HCT116 (cell line): Measurements from ENCODE around the gene MALL. TPM values are rescaled to one million over a fixed set of nuclear protein-coding genes. Genes with fewer than 3 reads are reported as not detected.

Experiments
- ATAC-seq: fragments of 200-7000 bp; cut with Tn5 transposase; 2 replicates; pipeline ENCODE4 v1.9.1; 2020; ENCODE audit warnings: mild to moderate bottlenecking, moderate library complexity
- BruUV-seq: library from RNA; stranded (reverse); fragments of 400-500 nt; replicated peaks from 2 replicates; lab custom pipeline; 2021; lab: Mats Ljungman, UMichigan
- CTCF ChIA-PET: fragments of 300-600 bp; sonication (Branson Sonifier 250); formaldehyde crosslinking; loops from one replicate; lab custom pipeline; 2021; ENCODE audit warnings: antibody characterized with exemption; lab: Charles Lee
- POLR2A ChIA-PET: fragments of 300-600, 350-600 bp; sonication (Branson Sonifier 250); formaldehyde crosslinking; loops from one replicate; lab custom pipeline; 2021; ENCODE audit warnings: antibody characterized with exemption; lab: Charles Lee
- RAD21 ChIA-PET, 2 experiments: fragments of 300-600 bp; sonication (Branson Sonifier 250); formaldehyde crosslinking; loops; one replicate each; lab custom pipeline; 2023; ENCODE audit warnings: low total read pairs in 2 of 2; ENCODE audit not compliant: uncharacterized antibody in 2 of 2, unreplicated experiment in 2 of 2, low non-redundant PET in 1 of 2; lab: Charles Lee
- DNase-seq: peaks from one replicate; pipeline ENCODE4 v3.0.0-alpha.2; 2010; ENCODE audit warnings: low read depth, low spot score
- H2AFZ ChIP-seq: fragments of 200-600 bp; shearing (Covaris generic), sonication (generic); 2 replicates; pipeline ENCODE4 v1.6.1; 2017; ENCODE audit warnings: low read depth, mixed run types, mixed read lengths, antibody characterized with exemption, low read length; ENCODE audit not compliant: poor library complexity, severe bottlenecking
- H3K27ac ChIP-seq: 2 replicates; pipeline ENCODE4 v1.5.1; 2012; ENCODE audit warnings: low read depth, low read length
- H3K27me3 ChIP-seq: fragments of 200-600 bp; sonication (generic); 2 replicates; pipeline ENCODE4 v1.6.1; 2016; ENCODE audit warnings: mixed run types, low read length, mixed read lengths; ENCODE audit not compliant: insufficient read depth
- H3K36me3 ChIP-seq, 2 experiments: fragments of 200-500 bp in 1 of 2; fragments of 200-600 bp in 1 of 2; sonication (Bioruptor generic) in 1 of 2; sonication (generic) in 1 of 2; 2 replicates each; pipeline versions ENCODE4 v1.5.1 to v1.6.1; 2014 to 2016; ENCODE audit warnings: low read length in 2 of 2, inconsistent platforms in 1 of 2, mixed read lengths in 1 of 2, mixed run types in 1 of 2; ENCODE audit not compliant: insufficient read depth in 2 of 2, control insufficient read depth in 1 of 2
- H3K4me1 ChIP-seq, 2 experiments: fragments of 200-600 bp in 1 of 2; sonication (generic) in 1 of 2; 2 replicates each; pipeline versions ENCODE4 v1.5.1 to v1.6.1; 2012 to 2017; ENCODE audit warnings: low read length in 2 of 2, inconsistent platforms in 1 of 2, mild to moderate bottlenecking in 1 of 2, mixed read lengths in 1 of 2, mixed run types in 1 of 2, moderate library complexity in 1 of 2; ENCODE audit not compliant: insufficient read depth in 2 of 2, control insufficient read depth in 1 of 2
- H3K4me2 ChIP-seq: fragments of 200-600 bp; sonication (generic); 2 replicates; pipeline ENCODE4 v1.6.1; 2017; ENCODE audit warnings: mixed run types, low read length, mixed read lengths
- H3K4me3 ChIP-seq, 2 experiments: fragments of 200-600 bp in 1 of 2; sonication (generic) in 1 of 2; replicated peaks in 1 of 2; 2 replicates each; pipeline ENCODE4 v1.5.1; 2011 to 2016; ENCODE audit warnings: low read length in 2 of 2, control low read depth in 1 of 2, low read depth in 1 of 2, mild to moderate bottlenecking in 1 of 2, mixed read lengths in 1 of 2, mixed run types in 1 of 2
- H3K79me2 ChIP-seq: fragments of 200-600 bp; sonication (generic); 2 replicates; pipeline ENCODE4 v1.6.1; 2017; ENCODE audit warnings: mild to moderate bottlenecking, mixed run types, low read length, moderate library complexity, mixed read lengths; ENCODE audit not compliant: insufficient read depth
- H3K9ac ChIP-seq: fragments of 200-600 bp; sonication (generic); 2 replicates; pipeline ENCODE4 v1.6.1; 2016; ENCODE audit warnings: low read length, mixed read lengths
- H3K9me2 ChIP-seq: fragments of 200-600 bp; sonication (generic), shearing (Covaris generic); 2 replicates; pipeline ENCODE4 v1.6.1; 2017; ENCODE audit warnings: mixed run types, mild to moderate bottlenecking, moderate library complexity; ENCODE audit not compliant: insufficient read depth
- H3K9me3 ChIP-seq, 2 experiments: fragments of 200-500 bp in 1 of 2; fragments of 200-600 bp in 1 of 2; sonication (Bioruptor generic) in 1 of 2; sonication (generic) in 1 of 2; 2 replicates each; pipeline ENCODE4 v1.6.1; 2014 to 2017; ENCODE audit warnings: low read length in 2 of 2, mixed read lengths in 2 of 2, inconsistent platforms in 1 of 2, low read depth in 1 of 2, mild to moderate bottlenecking in 1 of 2, mixed run types in 1 of 2, moderate library complexity in 1 of 2; ENCODE audit not compliant: control insufficient read depth in 1 of 2, insufficient read depth in 1 of 2
- H4K20me1 ChIP-seq: fragments of 200-600 bp; sonication (generic), shearing (Covaris generic); 2 replicates; pipeline ENCODE4 v1.6.1; 2017; ENCODE audit warnings: mixed run types, mild to moderate bottlenecking, moderate library complexity; ENCODE audit not compliant: insufficient read depth
- CBX3 ChIP-seq: IDR thresholded peaks from 2 replicates; pipeline ENCODE4 v1.6.1; 2012; ENCODE audit warnings: low read depth
- EGR1 ChIP-seq: IDR thresholded peaks from 2 replicates; pipeline ENCODE4 v1.6.1; 2012; ENCODE audit warnings: low read depth
- ELF1 ChIP-seq: IDR thresholded peaks from 2 replicates; pipeline ENCODE4 v1.6.1; 2012; ENCODE audit warnings: low read depth, borderline replicate concordance
- EZH2 ChIP-seq: fragments of 200-600 bp; sonication (generic); IDR thresholded peaks from 2 replicates; pipeline ENCODE4 v1.6.1; 2017; ENCODE audit warnings: antibody characterized with exemption, mixed run types
- EZH2phosphoT487 ChIP-seq: fragments of 200-600 bp; IDR thresholded peaks from 2 replicates; pipeline ENCODE4 v1.6.1; 2018; ENCODE audit warnings: antibody characterized with exemption, borderline replicate concordance
- POLR2AphosphoS5 ChIP-seq: IDR thresholded peaks from 2 replicates; pipeline ENCODE4 v1.6.1; 2011; ENCODE audit warnings: mild to moderate bottlenecking, low read depth, low read length, moderate library complexity
- RAD21 ChIP-seq: IDR thresholded peaks from 2 replicates; pipeline ENCODE4 v1.6.1; 2012; ENCODE audit warnings: low read depth, mild to moderate bottlenecking
- SP1 ChIP-seq: IDR thresholded peaks from 2 replicates; pipeline ENCODE4 v1.6.1; 2012; ENCODE audit warnings: low read depth
- YY1 ChIP-seq: IDR thresholded peaks from 2 replicates; pipeline ENCODE4 v1.6.1; 2011; ENCODE audit warnings: low read length, low read depth, moderate library complexity, mild to moderate bottlenecking; ENCODE audit not compliant: insufficient replicate concordance; ENCODE audit errors: extremely low read depth
- ZFX ChIP-seq: fragments of 450-650 bp; IDR thresholded peaks from 2 replicates; pipeline ENCODE4 v1.6.1; 2017
- ZNF274 ChIP-seq: fragments of 200-500 bp; sonication (Bioruptor generic); IDR thresholded peaks from 2 replicates; pipeline ENCODE4 v1.6.1; 2014; ENCODE audit warnings: mild to moderate bottlenecking, low read depth, low read length, inconsistent platforms
- intact Hi-C: fragments of 100-400 bp; cut with micrococcal nuclease; formaldehyde crosslinking; loops from 2 replicates; pipeline ENCODE4 v1.10.0; 2022
- total RNA-seq: library from RNA; stranded (reverse); gene quantifications from one replicate; pipeline ENCODE4 v1.2.1, GENCODE V29; 2021; ENCODE audit not compliant: unreplicated experiment
- TF ChIP-seq, protein P1 (sequence below): IDR thresholded peaks from 2 replicates; pipeline ENCODE4 v1.6.1; 2012; ENCODE audit warnings: low read depth
- TF ChIP-seq, protein P2 (sequence below): IDR thresholded peaks from 2 replicates; pipeline ENCODE4 v1.6.1; 2011; ENCODE audit warnings: mild to moderate bottlenecking, low read length, moderate library complexity; ENCODE audit not compliant: insufficient replicate concordance; ENCODE audit errors: extremely low read depth

The MALL gene
- total RNA-seq, 1 experiment from 2014 or later, result 223 TPM

DNA sequence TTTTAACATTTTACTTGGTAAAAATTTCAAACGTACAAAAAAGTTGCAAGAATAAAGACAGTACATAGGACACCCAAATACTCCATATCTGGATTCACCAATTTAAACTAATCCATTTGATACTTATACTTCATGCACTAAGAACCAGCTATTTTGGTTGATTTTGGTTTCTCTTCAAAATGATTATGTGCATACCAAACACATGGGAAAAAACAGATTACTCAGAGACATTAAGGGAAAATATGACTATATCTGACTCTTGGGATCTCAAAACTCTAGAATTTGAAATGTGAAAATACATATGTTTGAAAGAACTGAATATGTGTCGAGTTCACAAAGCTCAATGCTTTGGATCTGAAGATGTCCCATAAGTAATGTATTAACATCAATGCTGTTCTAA is 15.5 kb upstream of the MALL start:
- peaks cover 10% of the 10 kb centered on the region in 2 experiments for H3K4me1 ChIP-seq
- no TSS peak for BruUV-seq
- TF ChIP-seq, protein P1, sequence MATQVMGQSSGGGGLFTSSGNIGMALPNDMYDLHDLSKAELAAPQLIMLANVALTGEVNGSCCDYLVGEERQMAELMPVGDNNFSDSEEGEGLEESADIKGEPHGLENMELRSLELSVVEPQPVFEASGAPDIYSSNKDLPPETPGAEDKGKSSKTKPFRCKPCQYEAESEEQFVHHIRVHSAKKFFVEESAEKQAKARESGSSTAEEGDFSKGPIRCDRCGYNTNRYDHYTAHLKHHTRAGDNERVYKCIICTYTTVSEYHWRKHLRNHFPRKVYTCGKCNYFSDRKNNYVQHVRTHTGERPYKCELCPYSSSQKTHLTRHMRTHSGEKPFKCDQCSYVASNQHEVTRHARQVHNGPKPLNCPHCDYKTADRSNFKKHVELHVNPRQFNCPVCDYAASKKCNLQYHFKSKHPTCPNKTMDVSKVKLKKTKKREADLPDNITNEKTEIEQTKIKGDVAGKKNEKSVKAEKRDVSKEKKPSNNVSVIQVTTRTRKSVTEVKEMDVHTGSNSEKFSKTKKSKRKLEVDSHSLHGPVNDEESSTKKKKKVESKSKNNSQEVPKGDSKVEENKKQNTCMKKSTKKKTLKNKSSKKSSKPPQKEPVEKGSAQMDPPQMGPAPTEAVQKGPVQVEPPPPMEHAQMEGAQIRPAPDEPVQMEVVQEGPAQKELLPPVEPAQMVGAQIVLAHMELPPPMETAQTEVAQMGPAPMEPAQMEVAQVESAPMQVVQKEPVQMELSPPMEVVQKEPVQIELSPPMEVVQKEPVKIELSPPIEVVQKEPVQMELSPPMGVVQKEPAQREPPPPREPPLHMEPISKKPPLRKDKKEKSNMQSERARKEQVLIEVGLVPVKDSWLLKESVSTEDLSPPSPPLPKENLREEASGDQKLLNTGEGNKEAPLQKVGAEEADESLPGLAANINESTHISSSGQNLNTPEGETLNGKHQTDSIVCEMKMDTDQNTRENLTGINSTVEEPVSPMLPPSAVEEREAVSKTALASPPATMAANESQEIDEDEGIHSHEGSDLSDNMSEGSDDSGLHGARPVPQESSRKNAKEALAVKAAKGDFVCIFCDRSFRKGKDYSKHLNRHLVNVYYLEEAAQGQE, result no peak
- no peak for TF ChIP-seq RAD21
- TF ChIP-seq, protein P2, sequence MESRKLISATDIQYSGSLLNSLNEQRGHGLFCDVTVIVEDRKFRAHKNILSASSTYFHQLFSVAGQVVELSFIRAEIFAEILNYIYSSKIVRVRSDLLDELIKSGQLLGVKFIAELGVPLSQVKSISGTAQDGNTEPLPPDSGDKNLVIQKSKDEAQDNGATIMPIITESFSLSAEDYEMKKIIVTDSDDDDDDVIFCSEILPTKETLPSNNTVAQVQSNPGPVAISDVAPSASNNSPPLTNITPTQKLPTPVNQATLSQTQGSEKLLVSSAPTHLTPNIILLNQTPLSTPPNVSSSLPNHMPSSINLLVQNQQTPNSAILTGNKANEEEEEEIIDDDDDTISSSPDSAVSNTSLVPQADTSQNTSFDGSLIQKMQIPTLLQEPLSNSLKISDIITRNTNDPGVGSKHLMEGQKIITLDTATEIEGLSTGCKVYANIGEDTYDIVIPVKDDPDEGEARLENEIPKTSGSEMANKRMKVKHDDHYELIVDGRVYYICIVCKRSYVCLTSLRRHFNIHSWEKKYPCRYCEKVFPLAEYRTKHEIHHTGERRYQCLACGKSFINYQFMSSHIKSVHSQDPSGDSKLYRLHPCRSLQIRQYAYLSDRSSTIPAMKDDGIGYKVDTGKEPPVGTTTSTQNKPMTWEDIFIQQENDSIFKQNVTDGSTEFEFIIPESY, result no peak
- TF ChIP-seq ZFX, result no peak
- no peak for TF ChIP-seq SP1
- no peak for TF ChIP-seq CBX3
- no peak for TF ChIP-seq ZNF274
- no peak for TF ChIP-seq POLR2AphosphoS5
- TF ChIP-seq EZH2, result no peak
- no peak for TF ChIP-seq EGR1
- no peak for TF ChIP-seq ELF1
- no peak for TF ChIP-seq YY1
- no peak for TF ChIP-seq EZH2phosphoT487
- DNase-seq (no peak), ATAC-seq (no peak)
- no peak overlapping the region for H3K27ac ChIP-seq
- no peaks in the 10 kb centered on the region for H3K36me3 ChIP-seq
- intact Hi-C loops, result no loop called here
- CTCF ChIA-PET, result interaction anchor here (0.8 kb wide), 1 partner anchor 15 kb away, joined by 4 read pairs; the partner anchor contains the start of gene MALL
- RAD21 ChIA-PET, result no interaction called here
- H3K9ac ChIP-seq, result no peak overlapping the region
- H3K27me3 ChIP-seq, result no peaks in the 10 kb centered on the region
- no peak overlapping the region for H3K4me3 ChIP-seq
- H4K20me1 ChIP-seq, result no peaks in the 10 kb centered on the region
- no peak overlapping the region for H2AFZ ChIP-seq
- no peaks in the 10 kb centered on the region for H3K79me2 ChIP-seq
- POLR2A ChIA-PET, result no interaction called here
- H3K4me2 ChIP-seq, result no peak overlapping the region
- H3K9me3 ChIP-seq, result peaks cover 3% of the 10 kb centered on the region in 2 experiments; a peak in 1 of 4 replicates
- no peaks in the 10 kb centered on the region for H3K9me2 ChIP-seq
